GM20000 (cell line): ENCODE measurements around the gene ARMC2.
"Not testable (repeated sequence)": the region's sequence is repeated elsewhere in the genome, so short reads cannot be mapped to it uniquely, and the experiment has no call there.

Experiments
- DNase-seq: peaks from one replicate; pipeline ENCODE4 v3.0.0; 2012; ENCODE audit warnings: low spot score
- TF ChIP-seq, protein P1 (sequence below): IDR thresholded peaks from 2 replicates; pipeline ENCODE4 v1.5.1; 2012; ENCODE audit warnings: mild to moderate bottlenecking, control low read depth; ENCODE audit errors: extremely low read depth, missing control alignments

The ARMC2 gene

DNA sequence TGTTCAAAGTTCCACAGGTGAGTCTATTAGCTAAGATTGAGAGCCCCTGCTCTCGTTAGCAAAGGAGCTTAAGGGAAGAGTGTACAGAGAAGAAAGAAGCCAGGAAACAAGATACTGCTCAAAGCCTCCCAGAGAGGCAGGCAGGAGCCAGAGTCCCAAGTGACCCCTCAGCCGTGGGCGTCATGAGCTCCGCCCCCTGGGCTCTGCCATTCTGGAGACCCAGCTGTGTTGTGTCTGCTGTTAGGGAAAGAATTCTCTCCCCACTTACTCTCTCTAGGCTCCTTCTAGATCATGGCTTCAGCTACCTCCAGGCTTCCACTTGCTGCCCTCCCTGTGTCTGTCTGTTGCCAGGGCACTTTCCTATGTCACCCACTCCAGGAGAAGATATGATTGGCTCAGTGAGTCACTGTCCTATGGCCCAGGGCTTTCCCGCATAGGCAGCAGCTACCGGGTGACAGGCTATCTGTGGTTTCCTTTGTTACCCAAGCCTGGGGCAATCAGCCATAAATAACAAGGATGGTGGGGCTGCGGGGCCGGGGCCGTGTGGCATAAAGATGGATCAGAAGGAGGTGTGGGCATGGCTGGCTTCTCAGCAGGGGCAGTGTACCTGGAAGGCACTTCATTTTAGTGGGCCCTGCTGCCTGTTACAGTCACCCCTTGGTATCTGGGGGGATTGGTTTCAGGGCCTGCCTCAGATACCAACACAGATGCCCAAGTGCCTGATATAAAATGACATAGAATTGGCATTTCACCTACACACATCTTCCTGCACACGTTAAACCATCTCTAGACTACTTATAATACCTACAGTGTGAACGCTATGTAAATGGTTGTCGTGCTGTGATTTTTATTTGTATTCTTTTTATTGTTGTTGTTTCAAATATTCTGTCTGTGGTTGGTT, 118.9 kb downstream of the ARMC2 start:
- no peak for DNase-seq

DNA sequence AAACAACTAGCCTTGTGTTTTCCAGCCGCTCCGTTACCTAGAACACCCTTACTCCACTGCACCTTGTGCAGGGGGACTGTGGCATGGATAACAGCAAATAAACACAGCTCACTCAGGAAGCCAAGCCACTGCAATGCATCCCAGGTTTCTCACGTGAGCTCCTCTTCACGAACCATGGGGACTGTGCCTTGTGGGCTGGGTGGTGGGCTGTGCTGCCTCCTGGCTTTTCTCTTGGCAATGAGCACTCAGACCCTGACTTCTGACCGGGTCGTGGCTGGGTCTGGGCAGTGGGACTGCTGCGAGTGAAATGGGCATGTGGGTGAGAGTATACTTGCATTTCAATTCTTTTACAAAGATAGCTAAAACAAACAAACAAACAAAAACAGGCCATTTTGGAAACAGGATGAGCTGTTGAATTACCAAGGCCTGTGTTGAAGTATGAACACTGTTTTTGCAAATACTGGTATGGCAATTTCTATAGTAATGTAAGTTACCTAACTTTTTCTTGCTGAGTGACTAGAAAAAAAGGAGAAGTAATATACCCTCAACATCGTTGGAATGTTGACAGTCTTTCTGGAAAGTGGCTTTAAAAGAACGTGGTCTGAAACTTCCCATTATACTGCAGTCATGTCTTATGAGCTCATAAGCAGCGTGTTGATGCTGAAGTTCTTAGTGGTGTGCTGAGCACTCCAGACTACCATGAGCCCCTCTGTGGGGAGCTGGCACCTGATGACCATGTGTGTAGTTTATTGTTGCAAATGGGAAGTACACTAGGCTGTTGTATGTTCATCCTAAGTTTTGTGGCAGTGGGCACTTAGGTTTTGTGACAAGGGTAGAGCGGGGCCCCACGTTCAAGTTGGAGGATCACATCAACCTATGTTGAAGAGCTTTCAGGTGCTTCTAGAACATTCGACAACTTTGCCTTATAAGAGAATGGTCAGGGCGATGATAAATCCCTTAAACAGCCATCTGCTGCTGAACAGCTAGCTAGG, 120.4 kb downstream of the ARMC2 start:
- TF ChIP-seq, protein P1, sequence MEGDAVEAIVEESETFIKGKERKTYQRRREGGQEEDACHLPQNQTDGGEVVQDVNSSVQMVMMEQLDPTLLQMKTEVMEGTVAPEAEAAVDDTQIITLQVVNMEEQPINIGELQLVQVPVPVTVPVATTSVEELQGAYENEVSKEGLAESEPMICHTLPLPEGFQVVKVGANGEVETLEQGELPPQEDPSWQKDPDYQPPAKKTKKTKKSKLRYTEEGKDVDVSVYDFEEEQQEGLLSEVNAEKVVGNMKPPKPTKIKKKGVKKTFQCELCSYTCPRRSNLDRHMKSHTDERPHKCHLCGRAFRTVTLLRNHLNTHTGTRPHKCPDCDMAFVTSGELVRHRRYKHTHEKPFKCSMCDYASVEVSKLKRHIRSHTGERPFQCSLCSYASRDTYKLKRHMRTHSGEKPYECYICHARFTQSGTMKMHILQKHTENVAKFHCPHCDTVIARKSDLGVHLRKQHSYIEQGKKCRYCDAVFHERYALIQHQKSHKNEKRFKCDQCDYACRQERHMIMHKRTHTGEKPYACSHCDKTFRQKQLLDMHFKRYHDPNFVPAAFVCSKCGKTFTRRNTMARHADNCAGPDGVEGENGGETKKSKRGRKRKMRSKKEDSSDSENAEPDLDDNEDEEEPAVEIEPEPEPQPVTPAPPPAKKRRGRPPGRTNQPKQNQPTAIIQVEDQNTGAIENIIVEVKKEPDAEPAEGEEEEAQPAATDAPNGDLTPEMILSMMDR: no peak

More for the DNA sequence above, 118.9 kb downstream of the ARMC2 start:
- TF ChIP-seq, protein P1: no peak

DNA sequence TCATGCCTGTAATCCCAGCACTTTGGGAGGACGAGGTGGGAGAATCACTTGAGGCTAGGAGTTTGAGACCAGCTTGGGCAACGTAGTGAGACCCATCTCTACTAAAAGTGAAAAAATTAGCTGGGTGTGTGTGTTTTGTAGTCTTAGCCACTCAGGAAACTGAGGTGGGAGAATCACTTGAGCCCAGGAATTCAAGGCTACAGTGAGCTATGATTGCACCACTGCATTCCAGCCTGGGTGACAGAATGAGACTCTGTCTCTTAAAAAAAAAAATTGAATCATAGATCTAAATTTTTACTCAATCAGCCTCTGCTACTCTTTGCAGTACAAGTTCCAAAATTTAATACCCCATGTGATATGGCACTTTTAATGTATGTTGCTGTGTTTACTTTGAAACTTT, 121.6 kb downstream of the ARMC2 start:
- no peak for DNase-seq
- TF ChIP-seq, protein P1: no peak

More for the DNA sequence above, 120.4 kb downstream of the ARMC2 start:
- DNase-seq: no peak

DNA sequence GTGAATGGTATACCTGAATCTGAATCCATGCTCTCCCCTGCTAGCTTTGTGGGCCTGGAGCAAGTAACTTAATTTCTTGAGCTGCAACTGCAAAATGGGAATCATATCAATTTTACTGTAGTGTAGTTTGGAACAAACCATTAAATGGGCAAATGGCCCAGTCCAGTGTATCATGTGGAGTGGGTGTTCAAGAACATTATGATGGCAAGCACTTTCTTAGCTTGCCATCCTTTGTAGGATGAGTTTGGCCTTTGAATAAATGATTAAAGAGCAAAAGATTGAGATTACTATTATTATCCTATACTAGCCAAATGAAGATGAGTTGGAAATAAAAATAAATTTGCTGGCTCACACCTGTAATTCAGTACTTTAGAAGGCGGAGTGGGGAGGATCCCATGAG, 126.0 kb downstream of the ARMC2 start:
- DNase-seq: no peak
- TF ChIP-seq, protein P1: no peak

DNA sequence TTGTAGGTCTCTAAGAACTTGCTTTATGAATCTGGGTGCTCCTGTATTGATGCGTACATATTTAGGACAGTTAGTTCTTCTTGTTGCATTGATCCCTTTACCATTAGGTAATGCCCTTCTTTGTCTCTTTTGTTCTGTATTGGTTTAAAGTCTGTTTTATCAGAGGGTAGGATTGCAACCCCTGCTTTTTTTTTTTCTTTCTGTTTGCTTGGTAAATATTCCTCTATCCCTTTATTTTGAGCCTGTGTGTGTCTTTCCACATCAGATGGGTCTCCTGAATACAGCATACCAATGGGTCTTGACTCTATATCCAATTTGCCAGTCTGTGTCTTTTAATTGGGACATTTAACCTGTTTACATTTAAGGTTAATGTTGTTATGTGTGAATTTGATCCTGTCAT, 130.4 kb downstream of the ARMC2 start:
- not testable (repeated sequence) for DNase-seq

DNA sequence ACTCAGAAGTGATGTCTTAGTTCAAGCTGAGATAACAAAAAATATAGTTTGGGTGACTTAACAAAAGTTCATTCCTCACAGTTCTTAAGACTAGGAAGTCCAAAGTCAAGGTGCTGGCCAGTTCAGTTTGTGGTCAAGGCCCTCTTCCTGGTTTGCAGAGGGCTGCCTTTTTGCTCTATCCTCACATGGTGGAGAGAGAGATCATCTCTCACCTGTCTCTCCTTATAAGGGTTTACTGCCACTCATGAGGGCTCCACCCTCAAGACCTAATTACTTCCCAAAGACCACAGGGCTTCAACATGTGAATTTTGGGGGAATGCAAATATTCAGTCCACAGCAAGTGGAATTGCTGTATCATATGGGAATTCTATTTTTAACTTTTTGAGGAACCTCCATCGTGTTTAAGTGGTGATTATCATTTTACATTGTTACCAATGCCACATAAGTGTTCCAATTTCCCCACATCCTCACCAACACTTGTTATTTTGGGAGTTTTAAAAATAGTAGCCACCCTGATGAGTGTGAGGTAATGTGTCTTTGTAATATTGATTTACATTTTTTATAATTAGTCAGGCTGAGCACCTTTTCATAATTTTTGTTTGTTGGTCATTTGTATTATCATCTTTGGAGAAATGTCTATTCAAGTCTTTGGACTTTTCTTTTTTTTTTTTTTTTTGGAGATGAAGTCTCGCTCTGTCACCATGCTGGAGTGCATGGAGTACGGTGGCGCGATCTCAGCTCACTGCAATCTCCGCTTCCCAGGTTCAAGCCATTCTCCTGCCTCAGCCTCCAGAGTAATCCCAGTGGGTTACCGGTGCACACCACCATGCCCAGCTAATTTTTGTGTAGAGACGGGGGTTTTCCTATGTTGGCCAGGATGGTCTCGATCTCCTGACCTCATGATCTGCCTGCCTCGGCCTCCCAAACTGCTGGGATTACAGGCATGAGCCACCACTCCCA, 134.2 kb downstream of the ARMC2 start:
- TF ChIP-seq, protein P1: no peak
- DNase-seq: no peak

DNA sequence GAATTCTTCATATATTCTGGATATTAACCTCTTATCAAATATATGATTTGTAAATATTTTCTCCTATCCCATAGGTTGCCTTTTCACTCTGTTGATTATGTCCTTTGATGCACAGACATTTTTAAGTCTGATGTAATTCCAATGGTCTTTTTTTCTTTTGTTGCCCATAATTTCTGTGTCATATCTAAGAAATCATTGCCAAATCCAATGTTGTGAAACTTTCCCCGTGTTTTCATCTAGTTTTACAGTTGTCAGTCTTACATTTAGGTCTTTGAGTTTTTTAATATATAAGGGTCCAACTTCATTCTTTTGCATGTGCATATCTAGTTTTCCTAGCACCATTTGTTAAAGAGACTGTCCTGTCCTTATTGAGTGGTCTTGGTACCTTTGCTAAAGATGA, 134.9 kb downstream of the ARMC2 start:
- TF ChIP-seq, protein P1: no peak
- DNase-seq: no peak
